GM12878 (cell line): Measurements from ENCODE around the gene TTLL11. TPM values are rescaled to one million over a fixed set of nuclear protein-coding genes. Genes with fewer than 3 reads are reported as not detected.

Source experiments
- ATAC-seq: fragments of 200-7000 bp; cut with Tn5 transposase; 3 replicates; pipeline ENCODE4 v1.9.1; 2020; ENCODE audit warnings: mild to moderate bottlenecking, moderate library complexity
- BruUV-seq: library from RNA; stranded (reverse); fragments of 400-500 nt; replicated peaks from 2 replicates; lab custom pipeline; 2021; lab: Mats Ljungman, UMichigan
- CTCF ChIA-PET: fragments of 300-600 bp; sonication (Branson Sonifier 250); formaldehyde crosslinking; extraction: SDS; loops from one replicate; lab custom pipeline; 2021; ENCODE audit warnings: inconsistent platforms; lab: Yijun Ruan, JAX
- POLR2A ChIA-PET: fragments of 350-600 bp; formaldehyde crosslinking; extraction: SDS; loops from one replicate; lab custom pipeline; 2021; ENCODE audit warnings: inconsistent platforms; lab: Charles Lee
- RAD21 ChIA-PET: fragments of 300-600 bp; sonication (Branson Sonifier 250); formaldehyde crosslinking; loops from one replicate; lab custom pipeline; 2023; ENCODE audit warnings: antibody characterized with exemption; ENCODE audit not compliant: unreplicated experiment; lab: Charles Lee
- SMC1A ChIA-PET: fragments of 300-600 bp; sonication (Branson Sonifier 250); formaldehyde crosslinking; loops from one replicate; lab custom pipeline; 2023; ENCODE audit not compliant: unreplicated experiment, uncharacterized antibody; lab: Charles Lee
- DNase-seq: peaks from one replicate; pipeline ENCODE4 v3.0.0-alpha.2; 2011; ENCODE audit warnings: low read depth, low spot score
- FAIRE-seq: peaks from 3 replicates; lab custom pipeline; 2011; peaks lifted over from hg19 to GRCh38; lab: Jason Lieb, UNC
- H2AFZ ChIP-seq: 2 replicates; pipeline ENCODE4 v1.6.0; 2011; ENCODE audit warnings: low read depth, low read length, control low read depth; ENCODE audit not compliant: control insufficient read depth
- H3K27ac ChIP-seq: 2 replicates; pipeline ENCODE4 v1.5.1; 2011; ENCODE audit warnings: control low read depth; ENCODE audit not compliant: control insufficient read depth, insufficient read depth
- H3K27me3 ChIP-seq, 2 experiments: replicated peaks in 1 of 2; 2 replicates each; pipeline versions ENCODE4 v1.6.0 to v1.6.1; 2011; ENCODE audit warnings: low read length in 1 of 2; ENCODE audit not compliant: control insufficient read depth in 2 of 2, insufficient read depth in 2 of 2
- H3K36me3 ChIP-seq, 2 experiments: 2 replicates each; pipeline ENCODE4 v1.5.1; 2011; ENCODE audit warnings: low read length in 1 of 2; ENCODE audit not compliant: control insufficient read depth in 2 of 2, insufficient read depth in 2 of 2
- H3K4me1 ChIP-seq: 2 replicates; pipeline ENCODE4 v1.6.1; 2011; ENCODE audit warnings: mild to moderate bottlenecking, low read length, moderate library complexity, mixed read lengths; ENCODE audit not compliant: control insufficient read depth, insufficient read depth
- H3K4me2 ChIP-seq: 2 replicates; pipeline ENCODE4 v1.6.0; 2011; ENCODE audit warnings: control low read depth; ENCODE audit not compliant: control insufficient read depth, insufficient read depth
- H3K4me3 ChIP-seq: fragments of 200-600 bp; sonication (generic); 2 replicates; pipeline ENCODE4 v1.5.1; 2016
- H3K79me2 ChIP-seq: 2 replicates; pipeline ENCODE4 v1.6.0; 2011; ENCODE audit warnings: low read length; ENCODE audit not compliant: control insufficient read depth, insufficient read depth
- H3K9ac ChIP-seq: 2 replicates; pipeline ENCODE4 v1.8.0; 2011; ENCODE audit warnings: low read length, control low read depth, mixed read lengths; ENCODE audit not compliant: control insufficient read depth, insufficient read depth
- H3K9me3 ChIP-seq: replicated peaks from 3 replicates; pipeline ENCODE4 v1.5.1; 2011; ENCODE audit warnings: mild to moderate bottlenecking, low read length; ENCODE audit not compliant: control insufficient read depth, insufficient read depth
- H4K20me1 ChIP-seq: 2 replicates; pipeline ENCODE4 v1.6.0; 2011; ENCODE audit not compliant: control insufficient read depth, insufficient read depth
- HDGF ChIP-seq: fragments of 450-650 bp; IDR thresholded peaks from 2 replicates; pipeline ENCODE4 v1.6.1; 2016; ENCODE audit warnings: antibody characterized with exemption
- RELA ChIP-seq: fragments of 450-650 bp; IDR thresholded peaks from 2 replicates; pipeline ENCODE4 v1.8.0; 2014; ENCODE audit warnings: borderline replicate concordance; ENCODE audit not compliant: partially characterized antibody
- TCF7 ChIP-seq: IDR thresholded peaks from 2 replicates; pipeline ENCODE4 v1.6.1; 2014; ENCODE audit warnings: antibody characterized with exemption, borderline replicate concordance
- WGBS: methylation state at CpG from one replicate; pipeline ENCODE4 v1.1.6; 2016; ENCODE audit warnings: low lambda C conversion rate; ENCODE audit not compliant: insufficient replicate concordance, insufficient coverage; ENCODE audit errors: missing lambda C conversion rate; 5-methylcytosine and 5-hydroxymethylcytosine counted together
- in situ Hi-C: fragments of 300-500 bp; cut with MboI; formaldehyde crosslinking; loops from 9 replicates; pipeline ENCODE4 v1.14.3; 2018; ENCODE audit warnings: mixed read lengths
- intact Hi-C: fragments of 100-400 bp; cut with micrococcal nuclease; formaldehyde crosslinking; loops from one replicate; pipeline ENCODE4 v1.14.2; 2022; ENCODE audit not compliant: unreplicated experiment
- polyA plus RNA-seq, 11 experiments: library from polyadenylated mRNA; depleted of rRNA in 4 of 11; unstranded in 6 of 11; stranded (reverse) in 5 of 11; fragments of >200 nt; fragmentation: Nextera tagmentation in 4 of 11; fragmentation: Illumina TruSeq in 1 of 11; extraction: Ambion mirVana in 4 of 11; extraction: Trizol in 1 of 11; gene quantifications; 1 replicate in 1 of 11; 2 replicates in 10 of 11; pipeline versions ENCODE4 v1.2.1 to v1.2.3, GENCODE V29; 2011 to 2016; ENCODE audit warnings: inconsistent platforms in 2 of 11, missing spikeins in 2 of 11, low read depth in 1 of 11
- total RNA-seq, 4 experiments: library from RNA; depleted of rRNA in 3 of 4; stranded (reverse); fragments of >200 nt in 3 of 4; fragmentation: Illumina TruSeq in 1 of 4; extraction: Trizol in 1 of 4; gene quantifications; 2 replicates each; pipeline versions ENCODE4 v1.2.1 to v1.2.3, GENCODE V29; 2013 to 2021
- TF ChIP-seq, protein P1 (sequence below): fragments of 450-650 bp; formaldehyde crosslinking; IDR thresholded peaks from 2 replicates; pipeline ENCODE4 v1.4.0; 2020; ENCODE audit warnings: mild to moderate bottlenecking, moderate library complexity

The TTLL11 gene
- total and polyA plus RNA-seq, 10 of the 15 experiments (the other 5 are each of a cell fraction or from before 2014, with no cell fraction given): 1.2 to 3.7 (median 2.9) TPM

DNA sequence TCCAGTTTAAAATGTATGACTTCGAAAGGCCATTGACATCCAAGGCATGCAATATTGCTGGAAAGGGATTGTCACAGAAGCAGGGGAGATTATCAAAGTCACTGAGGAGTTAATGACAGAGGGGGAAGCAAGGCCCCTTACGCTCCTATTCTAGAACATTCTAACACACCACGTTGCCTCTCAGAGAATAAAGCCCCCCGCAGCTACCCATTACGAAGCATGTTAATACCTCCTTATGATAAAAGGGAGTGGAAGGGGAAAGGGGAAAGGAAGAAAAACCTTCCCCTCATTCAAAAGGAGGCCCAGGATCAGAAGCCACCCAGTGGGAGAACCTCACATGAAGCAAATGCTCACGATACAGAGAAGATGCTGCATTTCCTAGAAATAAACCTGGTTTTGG lies 228.0 kb downstream of the TTLL11 start (continued):
- TF ChIP-seq, protein P1, sequence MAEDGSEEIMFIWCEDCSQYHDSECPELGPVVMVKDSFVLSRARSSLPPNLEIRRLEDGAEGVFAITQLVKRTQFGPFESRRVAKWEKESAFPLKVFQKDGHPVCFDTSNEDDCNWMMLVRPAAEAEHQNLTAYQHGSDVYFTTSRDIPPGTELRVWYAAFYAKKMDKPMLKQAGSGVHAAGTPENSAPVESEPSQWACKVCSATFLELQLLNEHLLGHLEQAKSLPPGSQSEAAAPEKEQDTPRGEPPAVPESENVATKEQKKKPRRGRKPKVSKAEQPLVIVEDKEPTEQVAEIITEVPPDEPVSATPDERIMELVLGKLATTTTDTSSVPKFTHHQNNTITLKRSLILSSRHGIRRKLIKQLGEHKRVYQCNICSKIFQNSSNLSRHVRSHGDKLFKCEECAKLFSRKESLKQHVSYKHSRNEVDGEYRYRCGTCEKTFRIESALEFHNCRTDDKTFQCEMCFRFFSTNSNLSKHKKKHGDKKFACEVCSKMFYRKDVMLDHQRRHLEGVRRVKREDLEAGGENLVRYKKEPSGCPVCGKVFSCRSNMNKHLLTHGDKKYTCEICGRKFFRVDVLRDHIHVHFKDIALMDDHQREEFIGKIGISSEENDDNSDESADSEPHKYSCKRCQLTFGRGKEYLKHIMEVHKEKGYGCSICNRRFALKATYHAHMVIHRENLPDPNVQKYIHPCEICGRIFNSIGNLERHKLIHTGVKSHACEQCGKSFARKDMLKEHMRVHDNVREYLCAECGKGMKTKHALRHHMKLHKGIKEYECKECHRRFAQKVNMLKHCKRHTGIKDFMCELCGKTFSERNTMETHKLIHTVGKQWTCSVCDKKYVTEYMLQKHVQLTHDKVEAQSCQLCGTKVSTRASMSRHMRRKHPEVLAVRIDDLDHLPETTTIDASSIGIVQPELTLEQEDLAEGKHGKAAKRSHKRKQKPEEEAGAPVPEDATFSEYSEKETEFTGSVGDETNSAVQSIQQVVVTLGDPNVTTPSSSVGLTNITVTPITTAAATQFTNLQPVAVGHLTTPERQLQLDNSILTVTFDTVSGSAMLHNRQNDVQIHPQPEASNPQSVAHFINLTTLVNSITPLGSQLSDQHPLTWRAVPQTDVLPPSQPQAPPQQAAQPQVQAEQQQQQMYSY (CRISPR knock-in tag): no peak
- TF ChIP-seq, all 136 proteins: peak for 0

DNA sequence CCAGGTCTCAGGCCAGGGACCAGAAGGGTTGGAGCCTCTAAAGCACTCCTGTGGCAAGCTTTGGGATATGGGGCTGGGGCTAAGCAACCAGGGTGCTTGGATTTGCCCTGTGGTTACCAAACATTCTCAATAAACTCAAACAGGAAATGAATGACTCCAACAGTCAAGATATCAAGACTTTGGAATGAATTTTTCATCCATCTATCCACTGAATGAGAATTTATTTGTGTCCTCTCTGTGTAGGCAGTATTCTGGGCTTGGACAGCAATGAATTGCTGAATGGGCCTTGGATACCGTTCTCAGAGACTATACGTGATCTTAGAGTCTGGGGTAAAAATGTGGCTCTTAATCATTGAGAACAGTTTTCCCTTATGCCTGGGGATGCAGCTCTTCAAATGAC lies 229.2 kb downstream of the TTLL11 start:
- RAD21 ChIA-PET: no interaction called here
- Histone ChIP-seq H3K27me3 (peaks cover 0 to 2% of the 10 kb centered on the region in 2 experiments; a peak in 3 of 4 replicates), H3K27ac (no peak overlapping the region), H3K9ac (no peak overlapping the region), H3K4me3 (no peak overlapping the region), H3K9me3 (no peaks in the 10 kb centered on the region), H3K36me3 (no peaks in the 10 kb centered on the region), H3K79me2 (no peaks in the 10 kb centered on the region), H2AFZ (no peak overlapping the region), H3K4me2 (no peak overlapping the region), H4K20me1 (no peaks in the 10 kb centered on the region), H3K4me1 (no peaks in the 10 kb centered on the region)
- FAIRE-seq (no peak), ATAC-seq (no peak), DNase-seq (no peak)
- POLR2A ChIA-PET: no interaction called here
- in situ Hi-C loops: no loop called here
- no peak for TF ChIP-seq HDGF
- no peak for TF ChIP-seq TCF7
- no peak for TF ChIP-seq RELA
- no TSS peak for BruUV-seq
- WGBS: 36% methylated on average over 2 of the region's 2 CpGs
- intact Hi-C loops: no loop called here
- SMC1A ChIA-PET: no interaction called here
- CTCF ChIA-PET: interaction anchor here (0.7 kb wide), 1 partner anchor 112 kb away, joined by 3 read pairs; no protein-coding TSS in a partner anchor
